H1 (cell line): Measurements from ENCODE around the gene BTBD9. TPM values are rescaled to one million over a fixed set of nuclear protein-coding genes. Genes with fewer than 3 reads are reported as not detected.

Experiments
- CTCF ChIA-PET: fragments of 300-600 bp; sonication (Branson Sonifier 250); formaldehyde crosslinking; loops from one replicate; lab custom pipeline; 2021; ENCODE audit not compliant: partially characterized antibody; lab: Charles Lee
- POLR2A ChIA-PET: fragments of 300-600 bp; sonication (Branson Sonifier 250); formaldehyde crosslinking; loops from one replicate; lab custom pipeline; 2021; ENCODE audit warnings: inconsistent platforms; ENCODE audit not compliant: partially characterized antibody; lab: Charles Lee
- DNase-seq, 2 experiments: peaks; one replicate each; pipeline versions ENCODE4 v3.0.0 to v3.0.0-alpha.2; 2010 to 2022; ENCODE audit warnings: low spot score in 2 of 2, low read depth in 1 of 2, mixed read lengths in 1 of 2
- FAIRE-seq: peaks from 2 replicates; lab custom pipeline; 2011; peaks lifted over from hg19 to GRCh38; lab: Jason Lieb, UNC
- H2AFZ ChIP-seq: 2 replicates; pipeline ENCODE4 v1.8.1; 2012; ENCODE audit warnings: low read length, inconsistent platforms
- H2AK5ac ChIP-seq: 2 replicates; pipeline ENCODE4 v1.6.1; 2013; ENCODE audit warnings: low read depth, low read length
- H2BK120ac ChIP-seq: replicated peaks from 2 replicates; pipeline ENCODE3; 2013; ENCODE audit warnings: low read depth, low read length, inconsistent platforms
- H2BK12ac ChIP-seq: 2 replicates; pipeline ENCODE4 v1.6.1; 2013; ENCODE audit warnings: low read depth, low read length
- H2BK15ac ChIP-seq: 2 replicates; pipeline ENCODE4 v1.6.1; 2013; ENCODE audit warnings: low read length
- H2BK20ac ChIP-seq: 2 replicates; pipeline ENCODE4 v1.6.1; 2013; ENCODE audit warnings: low read length
- H2BK5ac ChIP-seq: 2 replicates; pipeline ENCODE4 v1.6.1; 2013; ENCODE audit warnings: low read depth, low read length
- H3K14ac ChIP-seq: 2 replicates; pipeline ENCODE4 v1.6.1; 2013; ENCODE audit warnings: inconsistent platforms; ENCODE audit not compliant: insufficient read length
- H3K18ac ChIP-seq: 2 replicates; pipeline ENCODE4 v1.6.1; 2013; ENCODE audit warnings: low read length; ENCODE audit errors: extremely low read depth
- H3K23ac ChIP-seq: 2 replicates; pipeline ENCODE4 v1.6.1; 2013; ENCODE audit warnings: inconsistent platforms; ENCODE audit not compliant: insufficient read length
- H3K23me2 ChIP-seq: 2 replicates; pipeline ENCODE4 v1.6.1; 2013; ENCODE audit warnings: low read depth, low read length
- H3K27ac ChIP-seq: 2 replicates; pipeline ENCODE4 v1.6.1; 2011; ENCODE audit warnings: low read depth, low read length, inconsistent platforms
- H3K27me3 ChIP-seq, 4 experiments: replicated peaks in 1 of 4; 1 replicate in 1 of 4; 2 replicates in 3 of 4; pipeline versions ENCODE4 v1.6.1 to v1.8.1; 2011 to 2013; ENCODE audit warnings: low read length in 3 of 4, mild to moderate bottlenecking in 3 of 4, inconsistent platforms in 2 of 4, mixed read lengths in 2 of 4, moderate library complexity in 1 of 4; ENCODE audit not compliant: control insufficient read depth in 3 of 4, insufficient read depth in 3 of 4; ENCODE audit errors: extremely low read depth in 1 of 4
- H3K36me3 ChIP-seq, 4 experiments: 2 replicates each; pipeline versions ENCODE4 v1.6.1 to v1.8.1; 2011 to 2013; ENCODE audit warnings: mild to moderate bottlenecking in 4 of 4, low read length in 3 of 4, moderate library complexity in 2 of 4, control low read depth in 1 of 4, inconsistent platforms in 1 of 4; ENCODE audit not compliant: insufficient read depth in 4 of 4, control insufficient read depth in 2 of 4
- H3K4ac ChIP-seq: replicated peaks from 2 replicates; pipeline ENCODE3; 2013; ENCODE audit warnings: low read length, low read depth, mixed read lengths, inconsistent platforms; ENCODE audit not compliant: insufficient read length
- H3K4me1 ChIP-seq, 4 experiments: replicated peaks in 1 of 4; 1 replicate in 1 of 4; 2 replicates in 3 of 4; pipeline versions ENCODE4 v1.6.1 to v1.8.1; 2011 to 2013; ENCODE audit warnings: low read length in 3 of 4, inconsistent platforms in 2 of 4, mixed read lengths in 1 of 4; ENCODE audit not compliant: insufficient read depth in 4 of 4, control insufficient read depth in 3 of 4
- H3K4me2 ChIP-seq, 2 experiments: 2 replicates each; pipeline versions ENCODE4 v1.6.1 to v1.8.1; 2011 to 2013; ENCODE audit warnings: low read depth in 2 of 2, low read length in 2 of 2, control low read depth in 1 of 2, inconsistent platforms in 1 of 2, mild to moderate bottlenecking in 1 of 2; ENCODE audit not compliant: insufficient read depth in 1 of 2
- H3K4me3 ChIP-seq, 4 experiments: fragments of 200-600, 300-600 bp in 1 of 4; sonication (generic), shearing (Covaris generic), sonication (Bioruptor Twin) in 1 of 4; 2 replicates each; pipeline versions ENCODE4 v1.5.1 to v1.8.1; 2011 to 2016; ENCODE audit warnings: low read length in 4 of 4, low read depth in 3 of 4, control low read depth in 2 of 4, inconsistent platforms in 2 of 4, mild to moderate bottlenecking in 2 of 4, mixed read lengths in 1 of 4, moderate library complexity in 1 of 4; ENCODE audit not compliant: insufficient read depth in 2 of 4; ENCODE audit errors: extremely low read depth in 1 of 4
- H3K56ac ChIP-seq: replicated peaks from 2 replicates; pipeline ENCODE3; 2013; ENCODE audit warnings: low read depth, mild to moderate bottlenecking, mixed read lengths, low read length, inconsistent platforms; ENCODE audit not compliant: insufficient read length
- H3K79me1 ChIP-seq: 2 replicates; pipeline ENCODE4 v1.6.1; 2013; ENCODE audit warnings: low read depth, low read length, control low read depth
- H3K79me2 ChIP-seq, 2 experiments: 2 replicates each; pipeline versions ENCODE4 v1.6.1 to v1.8.1; 2012 to 2013; ENCODE audit warnings: low read length in 2 of 2, mild to moderate bottlenecking in 2 of 2, inconsistent platforms in 1 of 2; ENCODE audit not compliant: insufficient read depth in 2 of 2, control insufficient read depth in 1 of 2
- H3K9ac ChIP-seq, 4 experiments: replicated peaks in 1 of 4; 1 replicate in 1 of 4; 2 replicates in 3 of 4; pipeline versions ENCODE4 v1.6.1 to v1.8.1; 2011 to 2013; ENCODE audit warnings: low read depth in 3 of 4, low read length in 3 of 4, control low read depth in 2 of 4, mild to moderate bottlenecking in 2 of 4, moderate library complexity in 2 of 4, inconsistent platforms in 1 of 4; ENCODE audit errors: extremely low read depth in 1 of 4
- H3K9me3 ChIP-seq, 2 experiments: 2 replicates each; pipeline versions ENCODE4 v1.6.1 to v1.8.1; 2012 to 2013; ENCODE audit warnings: mild to moderate bottlenecking in 2 of 2, moderate library complexity in 2 of 2, control low read depth in 1 of 2, inconsistent platforms in 1 of 2, low read depth in 1 of 2, low read length in 1 of 2, mixed read lengths in 1 of 2; ENCODE audit not compliant: insufficient read depth in 2 of 2
- H4K20me1 ChIP-seq, 2 experiments: replicated peaks in 1 of 2; 2 replicates each; pipeline versions ENCODE3 to v1.8.1; 2011 to 2013; ENCODE audit warnings: inconsistent platforms in 2 of 2, low read length in 2 of 2, mild to moderate bottlenecking in 1 of 2; ENCODE audit not compliant: insufficient read depth in 2 of 2, control insufficient read depth in 1 of 2
- H4K5ac ChIP-seq: 2 replicates; pipeline ENCODE4 v1.6.1; 2013; ENCODE audit warnings: low read length, low read depth, mixed read lengths, inconsistent platforms; ENCODE audit not compliant: insufficient read length
- H4K8ac ChIP-seq: 2 replicates; pipeline ENCODE4 v1.8.0; 2013; ENCODE audit warnings: mild to moderate bottlenecking, moderate library complexity, low read length, inconsistent platforms; ENCODE audit not compliant: insufficient read depth; ENCODE audit errors: extremely low read depth
- H4K91ac ChIP-seq: replicated peaks from 2 replicates; pipeline ENCODE3; 2013; ENCODE audit warnings: low read length, mixed read lengths, inconsistent platforms; ENCODE audit not compliant: insufficient read length
- ATF2 ChIP-seq: IDR thresholded peaks from 2 replicates; pipeline ENCODE4 v1.6.1; 2012; ENCODE audit warnings: low read length, inconsistent platforms
- HDAC6 ChIP-seq: IDR thresholded peaks from one replicate; pipeline ENCODE4 v1.7.1; 2012; ENCODE audit warnings: low read depth, mild to moderate bottlenecking, inconsistent platforms, low read length, moderate library complexity
- KDM1A ChIP-seq: fragments of 200-600, 300-600 bp; sonication (generic); IDR thresholded peaks from 2 replicates; pipeline ENCODE4 v1.7.1; 2016; ENCODE audit warnings: mild to moderate bottlenecking, low read length, borderline replicate concordance
- KDM5A ChIP-seq: fragments of 200-600 bp; IDR thresholded peaks from 2 replicates; pipeline ENCODE4 v1.7.1; 2012; ENCODE audit warnings: mild to moderate bottlenecking, low read length, inconsistent platforms, mixed read lengths
- NANOG ChIP-seq: IDR thresholded peaks from 2 replicates; pipeline ENCODE4 v1.6.1; 2011; ENCODE audit warnings: low read length, low read depth, mild to moderate bottlenecking, inconsistent platforms; ENCODE audit not compliant: insufficient read depth, poor library complexity, severe bottlenecking
- RBBP5 ChIP-seq: IDR thresholded peaks from 2 replicates; pipeline ENCODE4 v1.7.1; 2012; ENCODE audit warnings: low read depth, mild to moderate bottlenecking, inconsistent platforms, low read length, moderate library complexity, borderline replicate concordance
- SRF ChIP-seq: IDR thresholded peaks from 2 replicates; pipeline ENCODE4 v1.6.1; 2011; ENCODE audit warnings: mild to moderate bottlenecking, low read depth, low read length, moderate library complexity
- SUZ12 ChIP-seq: fragments of 200-600 bp; sonication (generic); IDR thresholded peaks from 2 replicates; pipeline ENCODE4 v1.6.1; 2012; ENCODE audit warnings: mild to moderate bottlenecking, inconsistent platforms, low read length, moderate library complexity, mixed read lengths
- TAF7 ChIP-seq: optimal IDR thresholded peaks from 2 replicates; pipeline ENCODE3; 2011; ENCODE audit warnings: low read depth, mild to moderate bottlenecking, inconsistent platforms, low read length, moderate library complexity, borderline replicate concordance
- TCF12 ChIP-seq: IDR thresholded peaks from 2 replicates; pipeline ENCODE4 v1.6.1; 2011; ENCODE audit warnings: low read depth, mild to moderate bottlenecking, low read length
- ZNF274 ChIP-seq: IDR thresholded peaks from 2 replicates; pipeline ENCODE4 v1.7.0; 2012; ENCODE audit warnings: low read length, borderline replicate concordance; ENCODE audit errors: extremely low read depth
- WGBS, 2 experiments: shearing (Covaris generic) in 1 of 2; methylation state at CpG; one replicate each; pipeline versions ENCODE4 v1.1.6 to v1.1.7; 2013 to 2015; ENCODE audit warnings: low lambda C conversion rate in 2 of 2, mixed read lengths in 2 of 2, inconsistent platforms in 1 of 2, low coverage in 1 of 2, missing lambda C conversion rate in 1 of 2; ENCODE audit not compliant: insufficient replicate concordance in 2 of 2, insufficient coverage in 1 of 2, insufficient read length in 1 of 2; ENCODE audit errors: extremely low coverage in 1 of 2, missing lambda C conversion rate in 1 of 2; 5-methylcytosine and 5-hydroxymethylcytosine counted together
- polyA plus RNA-seq, 7 experiments: library from polyadenylated mRNA; depleted of rRNA in 3 of 7; stranded (reverse) in 5 of 7; unstranded in 2 of 7; fragments of >200 nt in 5 of 7; fragments of 200-250 nt in 2 of 7; gene quantifications; 1 replicate in 5 of 7; 2 replicates in 1 of 7; 4 replicates in 1 of 7; pipeline versions ENCODE4 v1.2.1 to v1.2.3, GENCODE V29; 2011 to 2013; ENCODE audit warnings: missing spikeins in 2 of 7, mixed read lengths in 2 of 7
- total RNA-seq: library from RNA; stranded (reverse); fragmentation: NEBNext Ultra II Directional; extraction: Animal tissue kit (Norgen Biotek cat#: 25700); gene quantifications from 2 replicates; pipeline ENCODE4 v1.2.1, GENCODE V29; 2021

Gene BTBD9
- total and polyA plus RNA-seq, 2 of the 8 experiments (the other 6 are each of a cell fraction or from before 2014, with no cell fraction given), result 0.92 to 4.1 TPM

DNA sequence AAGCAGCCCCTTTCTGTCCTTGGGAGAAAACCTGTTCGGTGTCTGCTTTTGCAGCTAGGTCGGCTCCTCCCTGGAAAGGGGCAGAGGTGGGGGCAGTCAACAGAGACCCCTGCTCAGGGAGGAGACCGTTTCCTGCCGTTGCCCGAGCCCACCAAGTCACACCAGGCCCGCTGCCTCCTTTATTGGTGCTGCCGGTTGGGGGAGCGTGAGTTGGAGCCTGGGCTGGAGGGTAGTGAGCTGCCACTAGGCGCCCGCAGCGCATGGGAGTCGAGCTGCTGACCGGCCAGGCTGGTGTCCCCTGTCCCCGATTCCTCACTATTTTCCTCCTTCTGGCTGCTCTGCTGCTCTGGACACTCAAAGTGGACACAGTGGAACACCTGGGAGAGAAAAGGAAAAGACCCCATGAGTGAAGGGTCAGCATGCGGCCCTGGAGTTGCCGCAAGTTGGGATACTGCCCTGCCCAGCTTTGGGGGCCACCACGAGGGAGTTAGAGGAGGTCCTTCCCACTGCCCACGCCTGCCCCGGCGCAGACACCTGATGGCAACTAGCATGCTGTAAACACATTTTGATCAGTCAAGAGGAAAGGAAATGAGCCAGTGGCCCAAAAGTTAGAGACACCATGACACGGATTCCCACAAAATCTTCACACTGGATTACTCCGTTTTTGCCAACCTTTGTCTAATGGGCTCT is 464.8 kb downstream of the BTBD9 start:
- ChIA-PET CTCF (interaction anchor here (1.1 to 2.3 kb wide), 3 partner anchors 13 to 395 kb away, joined by 4 to 5 read pairs (median 5); no protein-coding TSS in a partner anchor), POLR2A (no interaction called here)
- Histone ChIP-seq H2BK120ac (no peak overlapping the region), H3K56ac (no peak overlapping the region), H2AFZ (no peak overlapping the region), H3K27ac (no peak overlapping the region), H3K23ac (no peak overlapping the region), H3K4ac (no peak overlapping the region), H3K4me1 (peaks cover 0 to 16% (median 5%) of the 10 kb centered on the region in 4 experiments; a peak in 6 of 7 replicates), H3K23me2 (no peaks in the 10 kb centered on the region), H2BK20ac (no peak overlapping the region), H3K4me2 (no peak overlapping the region), H4K8ac (no peak overlapping the region), H3K4me3 (no peak overlapping the region), H2BK15ac (no peak overlapping the region), H2BK12ac (no peak overlapping the region), H3K18ac (no peak overlapping the region), H4K5ac (no peak overlapping the region), H3K79me2 (no peaks in the 10 kb centered on the region), H3K14ac (no peak overlapping the region), H3K36me3 (no peaks in the 10 kb centered on the region), H4K20me1 (peaks cover 0 to 2% of the 10 kb centered on the region in 2 experiments), H2AK5ac (no peak overlapping the region), H3K9ac (no peak overlapping the region), H3K9me3 (no peaks in the 10 kb centered on the region), H3K27me3 (no peaks in the 10 kb centered on the region), H2BK5ac (no peak overlapping the region), H4K91ac (no peak overlapping the region), H3K79me1 (no peaks in the 10 kb centered on the region)
- WGBS, 2 experiments, result 94% methylated on average over 22 of the region's 22 CpGs; no CpG with 5 or more reads in 1 of the 2 experiments
- FAIRE-seq, result no peak
- DNase-seq, result no peak
- no peak for TF ChIP-seq ATF2
- no peak for TF ChIP-seq TAF7
- TF ChIP-seq ZNF274, result no peak
- no peak for TF ChIP-seq RBBP5
- no peak for TF ChIP-seq TCF12
- TF ChIP-seq SUZ12, result no peak
- TF ChIP-seq NANOG, result no peak
- no peak for TF ChIP-seq SRF
- TF ChIP-seq KDM1A, result no peak
- TF ChIP-seq HDAC6, result no peak
- no peak for TF ChIP-seq KDM5A
